CD14-positive monocyte (primary cell): Measurements from ENCODE around the gene CCDC74A. TPM values are rescaled to one million over a fixed set of nuclear protein-coding genes. Genes with fewer than 3 reads are reported as not detected.
"Not testable (repeated sequence)": the region's sequence is repeated elsewhere in the genome, so short reads cannot be mapped to it uniquely, and the experiment has no call there.

ENCODE experiments used
- DNase-seq, 3 donors: peaks; one replicate each; pipeline ENCODE4 v3.0.0-alpha.2; 2011 to 2022
- H2AFZ ChIP-seq: 2 replicates; pipeline ENCODE4 v1.6.0; 2012; ENCODE audit warnings: mild to moderate bottlenecking, low read depth, low read length, inconsistent platforms; ENCODE audit not compliant: insufficient read depth, poor library complexity, severe bottlenecking
- H3K27ac ChIP-seq, 2 donors: 1 replicate in 1 of 2; 2 replicates in 1 of 2; pipeline ENCODE4 v1.5.1; 2012 to 2013; ENCODE audit warnings: low read length in 2 of 2, control low read depth in 1 of 2, inconsistent platforms in 1 of 2, low read depth in 1 of 2, mild to moderate bottlenecking in 1 of 2
- H3K27me3 ChIP-seq, 2 donors: one replicate each; pipeline versions ENCODE4 v1.6.0 to v1.6.1; 2011 to 2013; ENCODE audit warnings: low read length in 2 of 2; ENCODE audit not compliant: control insufficient read depth in 2 of 2, insufficient read depth in 2 of 2
- H3K36me3 ChIP-seq, 2 donors: replicated peaks in 1 of 2; 1 replicate in 1 of 2; 2 replicates in 1 of 2; pipeline versions ENCODE4 v1.5.1 to v1.6.1; 2012 to 2013; ENCODE audit warnings: low read length in 2 of 2, control low read depth in 1 of 2, inconsistent platforms in 1 of 2, mild to moderate bottlenecking in 1 of 2; ENCODE audit not compliant: insufficient read depth in 2 of 2, control insufficient read depth in 1 of 2
- H3K4me1 ChIP-seq, 2 donors: 1 replicate in 1 of 2; 2 replicates in 1 of 2; pipeline versions ENCODE4 v1.5.1 to v1.6.1; 2012 to 2013; ENCODE audit warnings: low read length in 2 of 2, control low read depth in 1 of 2, inconsistent platforms in 1 of 2, mild to moderate bottlenecking in 1 of 2, moderate library complexity in 1 of 2; ENCODE audit not compliant: insufficient read depth in 2 of 2, control insufficient read depth in 1 of 2
- H3K4me2 ChIP-seq: replicated peaks from 2 replicates; pipeline ENCODE3; 2012; ENCODE audit warnings: low read length, moderate library complexity, mild to moderate bottlenecking; ENCODE audit not compliant: poor library complexity, severe bottlenecking; ENCODE audit errors: extremely low read depth
- H3K4me3 ChIP-seq, 3 experiments: fragments of 200-600 bp in 1 of 3; sonication (generic) in 1 of 3; replicated peaks in 1 of 3; 1 replicate in 2 of 3; 2 replicates in 1 of 3; pipeline ENCODE4 v1.5.1; 2011 to 2013; ENCODE audit warnings: low read length in 3 of 3, mild to moderate bottlenecking in 3 of 3, control low read depth in 2 of 3, low read depth in 2 of 3, inconsistent platforms in 1 of 3, moderate library complexity in 1 of 3
- H3K79me2 ChIP-seq: 2 replicates; pipeline ENCODE4 v1.6.0; 2012; ENCODE audit warnings: mild to moderate bottlenecking, control low read depth, inconsistent platforms, low read length, moderate library complexity; ENCODE audit not compliant: insufficient read depth
- H3K9ac ChIP-seq: 2 replicates; pipeline ENCODE4 v1.6.0; 2017; ENCODE audit warnings: low read length, mild to moderate bottlenecking; ENCODE audit not compliant: insufficient read depth, poor library complexity, severe bottlenecking
- H3K9me3 ChIP-seq, 2 donors: replicated peaks in 1 of 2; 1 replicate in 1 of 2; 2 replicates in 1 of 2; pipeline versions ENCODE4 v1.5.1 to v1.6.1; 2012 to 2013; ENCODE audit warnings: low read length in 2 of 2, control low read depth in 1 of 2; ENCODE audit not compliant: control insufficient read depth in 1 of 2, insufficient read depth in 1 of 2
- H4K20me1 ChIP-seq: 2 replicates; pipeline ENCODE4 v1.6.0; 2012; ENCODE audit warnings: mild to moderate bottlenecking, low read length, control low read depth, moderate library complexity; ENCODE audit not compliant: insufficient read depth
- H3K27ac Mint-ChIP-seq, 7 donors: one replicate each; pipeline ENCODE4 v1.8.0; 2020; ENCODE audit warnings: mild to moderate bottlenecking in 7 of 7, mixed read lengths in 7 of 7, moderate library complexity in 6 of 7, inconsistent platforms in 2 of 7
- H3K27me3 Mint-ChIP-seq, 3 donors: one replicate each; pipeline ENCODE4 v1.8.0; 2021 to 2022; ENCODE audit warnings: low read depth in 3 of 3, mild to moderate bottlenecking in 3 of 3, mixed read lengths in 3 of 3, moderate library complexity in 3 of 3, inconsistent platforms in 1 of 3
- H3K36me3 Mint-ChIP-seq, 2 donors: one replicate each; pipeline ENCODE4 v1.8.0; 2020; ENCODE audit warnings: mixed read lengths in 2 of 2, inconsistent platforms in 1 of 2, mild to moderate bottlenecking in 1 of 2
- H3K4me1 Mint-ChIP-seq: one replicate; pipeline ENCODE4 v1.8.0; 2020; ENCODE audit warnings: mild to moderate bottlenecking, mixed read lengths
- H3K4me3 Mint-ChIP-seq, 2 donors: one replicate each; pipeline ENCODE4 v1.8.0; 2020; ENCODE audit warnings: mild to moderate bottlenecking in 2 of 2, mixed read lengths in 2 of 2, moderate library complexity in 1 of 2
- H3K9me3 Mint-ChIP-seq, 7 donors: one replicate each; pipeline ENCODE4 v1.8.0; 2020 to 2022; ENCODE audit warnings: mixed read lengths in 7 of 7, mild to moderate bottlenecking in 6 of 7, moderate library complexity in 6 of 7, inconsistent platforms in 2 of 7
- whole genome bisulfite sequencing: methylation state at CpG from one replicate; pipeline ENCODE4 v1.1.5; 2013; ENCODE audit warnings: missing lambda C conversion rate; ENCODE audit not compliant: insufficient coverage; 5-methylcytosine and 5-hydroxymethylcytosine counted together
- intact Hi-C, 2 donors: fragments of 100-400 bp; cut with micrococcal nuclease; formaldehyde crosslinking; loops; one replicate each; pipeline versions ENCODE4 v1.15.0 to v1.15.1; 2023
- polyA plus RNA-seq, 3 donors: library from polyadenylated mRNA; depleted of rRNA in 1 of 3; unstranded in 2 of 3; stranded (reverse) in 1 of 3; fragments of 300-500 nt in 2 of 3; fragments of >200 nt in 1 of 3; fragmentation: Illumina TruSeq in 2 of 3; gene quantifications; 1 replicate in 2 of 3; 2 replicates in 1 of 3; pipeline ENCODE4 v1.2.3, GENCODE V29; 2012 to 2021
- TF ChIP-seq, protein P1 (sequence below): fragments of 200-600 bp; IDR thresholded peaks from one replicate; pipeline ENCODE4 v1.8.0; 2022; ENCODE audit warnings: antibody characterized with exemption, mild to moderate bottlenecking

Gene CCDC74A
- polyA plus RNA-seq, 3 donors = not detected

DNA sequence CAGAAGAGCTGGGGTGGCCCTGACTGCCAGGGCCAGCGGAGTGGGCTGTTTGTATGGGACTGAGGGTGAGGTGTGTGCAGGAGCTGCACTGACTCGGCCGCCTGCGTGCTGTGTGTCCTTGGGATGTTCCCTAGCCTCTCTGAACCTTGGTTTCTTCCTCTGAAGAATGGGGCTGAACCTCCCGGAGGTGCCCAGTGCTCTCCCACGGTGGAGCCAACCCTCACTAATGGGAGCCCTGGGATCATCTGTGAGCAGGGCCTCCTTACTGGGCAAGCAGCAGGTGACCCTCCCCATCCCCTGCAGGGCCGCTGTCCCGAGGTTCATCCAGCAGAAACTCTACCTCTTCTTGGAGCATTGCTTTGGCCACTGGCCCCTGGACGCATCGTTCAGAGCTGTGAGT lies 11.7 kb upstream of the CCDC74A start:
- H3K27ac Mint-ChIP-seq = peak overlapping the region in 1 of 7 donors; percentile 33
- peaks cover 0 to 2% (median 0%) of the 10 kb centered on the region in 7 donors for H3K9me3 Mint-ChIP-seq
- no peak overlapping the region for H3K9ac ChIP-seq
- TF ChIP-seq, protein P1, sequence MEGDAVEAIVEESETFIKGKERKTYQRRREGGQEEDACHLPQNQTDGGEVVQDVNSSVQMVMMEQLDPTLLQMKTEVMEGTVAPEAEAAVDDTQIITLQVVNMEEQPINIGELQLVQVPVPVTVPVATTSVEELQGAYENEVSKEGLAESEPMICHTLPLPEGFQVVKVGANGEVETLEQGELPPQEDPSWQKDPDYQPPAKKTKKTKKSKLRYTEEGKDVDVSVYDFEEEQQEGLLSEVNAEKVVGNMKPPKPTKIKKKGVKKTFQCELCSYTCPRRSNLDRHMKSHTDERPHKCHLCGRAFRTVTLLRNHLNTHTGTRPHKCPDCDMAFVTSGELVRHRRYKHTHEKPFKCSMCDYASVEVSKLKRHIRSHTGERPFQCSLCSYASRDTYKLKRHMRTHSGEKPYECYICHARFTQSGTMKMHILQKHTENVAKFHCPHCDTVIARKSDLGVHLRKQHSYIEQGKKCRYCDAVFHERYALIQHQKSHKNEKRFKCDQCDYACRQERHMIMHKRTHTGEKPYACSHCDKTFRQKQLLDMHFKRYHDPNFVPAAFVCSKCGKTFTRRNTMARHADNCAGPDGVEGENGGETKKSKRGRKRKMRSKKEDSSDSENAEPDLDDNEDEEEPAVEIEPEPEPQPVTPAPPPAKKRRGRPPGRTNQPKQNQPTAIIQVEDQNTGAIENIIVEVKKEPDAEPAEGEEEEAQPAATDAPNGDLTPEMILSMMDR = no peak
- H3K4me1 Mint-ChIP-seq = no peaks in the 10 kb centered on the region
- intact Hi-C loops = no loop called here
- H3K9me3 ChIP-seq = no peaks in the 10 kb centered on the region
- peaks cover 33 to 61% of the 10 kb centered on the region in 2 donors for H3K36me3 ChIP-seq
- H3K27me3 Mint-ChIP-seq = no peaks in the 10 kb centered on the region
- WGBS = 93% methylated on average over 6 of the region's 10 CpGs
- H3K4me1 ChIP-seq = no peaks in the 10 kb centered on the region
- no peak overlapping the region for H3K4me2 ChIP-seq
- H3K27ac ChIP-seq = no peak overlapping the region
- peaks cover 43 to 83% of the 10 kb centered on the region in 2 donors for H3K36me3 Mint-ChIP-seq
- H4K20me1 ChIP-seq = no peaks in the 10 kb centered on the region
- no peak overlapping the region for H3K4me3 Mint-ChIP-seq
- no peak for DNase-seq
- no peak overlapping the region for H2AFZ ChIP-seq
- H3K79me2 ChIP-seq = no peaks in the 10 kb centered on the region
- H3K27me3 ChIP-seq = no peaks in the 10 kb centered on the region
- H3K4me3 ChIP-seq = no peak overlapping the region

DNA sequence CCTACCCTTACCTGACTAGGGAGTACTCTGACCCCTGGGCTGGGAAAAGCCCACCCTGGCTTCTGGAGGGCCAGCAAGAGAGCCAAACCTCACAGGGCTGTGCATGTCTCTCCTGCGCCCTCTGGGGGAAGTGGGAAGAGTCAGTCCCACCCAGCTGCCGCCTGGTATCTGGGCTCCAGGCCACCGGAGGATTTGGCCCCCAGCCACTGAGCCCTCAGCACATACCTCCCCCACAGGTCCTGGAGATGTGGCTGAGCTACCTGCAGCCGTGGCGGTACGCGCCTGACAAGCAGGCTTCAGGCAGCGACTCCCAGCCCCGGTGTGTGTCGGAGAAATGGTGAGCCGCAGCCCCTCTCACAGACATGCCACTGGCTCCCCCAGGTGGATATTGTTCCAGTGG lies 11.1 kb upstream of the CCDC74A start:
- H3K79me2 ChIP-seq, H3K4me3 ChIP-seq, DNase-seq, H3K27ac ChIP-seq, H3K9ac ChIP-seq, H3K9me3 ChIP-seq, H3K9me3 Mint-ChIP-seq, H3K27me3 Mint-ChIP-seq, H3K4me1 Mint-ChIP-seq, H2AFZ ChIP-seq, H3K4me2 ChIP-seq, H3K4me1 ChIP-seq, H4K20me1 ChIP-seq, H3K4me3 Mint-ChIP-seq, H3K27ac Mint-ChIP-seq, H3K27me3 ChIP-seq, intact Hi-C loops: not testable (repeated sequence)
- H3K36me3 ChIP-seq = peaks cover 30 to 63% of the 10 kb centered on the region in 2 donors
- WGBS = 100% methylated on average over 5 of the region's 11 CpGs
- peaks cover 43 to 82% of the 10 kb centered on the region in 2 donors for H3K36me3 Mint-ChIP-seq
